WTC11 (cell line): ENCODE measurements around the gene MON1A. TPM values are rescaled to one million over a fixed set of nuclear protein-coding genes. Genes with fewer than 3 reads are reported as not detected.

ENCODE experiments used
- ATAC-seq: fragments of 200-7000 bp; cut with Tn5 transposase; 2 replicates; pipeline ENCODE4 v1.10.0; 2021; ENCODE audit warnings: mild to moderate bottlenecking, moderate library complexity
- CTCF ChIA-PET: fragments of 300-600 bp; sonication (Branson Sonifier 250); formaldehyde crosslinking; loops from one replicate; lab custom pipeline; 2021; ENCODE audit warnings: antibody characterized with exemption; lab: Charles Lee
- POLR2A ChIA-PET: fragments of 350-600 bp; sonication (Branson Sonifier 250); formaldehyde crosslinking; loops from one replicate; lab custom pipeline; 2021; ENCODE audit warnings: antibody characterized with exemption; lab: Charles Lee
- DNase-seq: peaks from one replicate; pipeline ENCODE4 v3.0.0; 2021; ENCODE audit warnings: low spot score
- H3K27ac Mint-ChIP-seq: 2 replicates; pipeline ENCODE4 v1.8.0; 2021; ENCODE audit warnings: mixed read lengths
- H3K27me3 Mint-ChIP-seq: 2 replicates; pipeline ENCODE4 v1.8.0; 2021; ENCODE audit warnings: low read depth, mild to moderate bottlenecking, moderate library complexity, mixed read lengths
- H3K36me3 Mint-ChIP-seq: 2 replicates; pipeline ENCODE4 v1.8.0; 2021; ENCODE audit warnings: mixed read lengths
- H3K4me1 Mint-ChIP-seq: 2 replicates; pipeline ENCODE4 v1.8.0; 2022; ENCODE audit warnings: mixed read lengths
- H3K4me3 Mint-ChIP-seq: 2 replicates; pipeline ENCODE4 v1.8.0; 2021; ENCODE audit warnings: mild to moderate bottlenecking, moderate library complexity, mixed read lengths
- H3K9me3 Mint-ChIP-seq: 2 replicates; pipeline ENCODE4 v1.8.0; 2021; ENCODE audit warnings: mixed read lengths
- ELF4 ChIP-seq: sonication (generic); formaldehyde crosslinking; IDR thresholded peaks from 2 replicates; pipeline ENCODE4 v1.8.1; 2022; ENCODE audit warnings: low read depth, mild to moderate bottlenecking, moderate library complexity, missing genetic modification reagents
- KAT7 ChIP-seq: sonication (generic); formaldehyde crosslinking; IDR thresholded peaks from 2 replicates; pipeline ENCODE4 v1.8.1; 2023; ENCODE audit warnings: missing genetic modification reagents, mild to moderate bottlenecking, borderline replicate concordance
- NR1H2 ChIP-seq: sonication (generic); formaldehyde crosslinking; IDR thresholded peaks from 2 replicates; pipeline ENCODE4 v1.9.0; 2021; ENCODE audit warnings: mild to moderate bottlenecking, moderate library complexity, missing genetic modification reagents
- NR2C2 ChIP-seq: sonication (generic); formaldehyde crosslinking; IDR thresholded peaks from 2 replicates; pipeline ENCODE4 v1.8.0; 2022; ENCODE audit warnings: mild to moderate bottlenecking, missing genetic modification reagents
- RELA ChIP-seq: sonication (generic); formaldehyde crosslinking; IDR thresholded peaks from 2 replicates; pipeline ENCODE4 v1.8.1; 2022; ENCODE audit warnings: missing genetic modification reagents, mild to moderate bottlenecking, borderline replicate concordance
- SMAD3 ChIP-seq: sonication (generic); formaldehyde crosslinking; IDR thresholded peaks from 2 replicates; pipeline ENCODE4 v1.8.0; 2022; ENCODE audit warnings: missing genetic modification reagents, mild to moderate bottlenecking, borderline replicate concordance
- SP1 ChIP-seq: sonication (generic); formaldehyde crosslinking; conservative IDR thresholded peaks from 2 replicates; pipeline ENCODE4 v1.8.1; 2022; ENCODE audit warnings: missing genetic modification reagents
- TEAD4 ChIP-seq: sonication (generic); formaldehyde crosslinking; IDR thresholded peaks from 2 replicates; pipeline ENCODE4 v1.8.0; 2022; ENCODE audit warnings: mild to moderate bottlenecking, missing genetic modification reagents
- TP53 ChIP-seq: sonication (generic); formaldehyde crosslinking; IDR thresholded peaks from 2 replicates; pipeline ENCODE4 v1.8.1; 2023; ENCODE audit warnings: mild to moderate bottlenecking, missing genetic modification reagents
- ZNF121 ChIP-seq: sonication (generic); formaldehyde crosslinking; IDR thresholded peaks from 2 replicates; pipeline ENCODE4 v1.8.0; 2023; ENCODE audit warnings: missing genetic modification reagents
- ZNF138 ChIP-seq: sonication (generic); formaldehyde crosslinking; conservative IDR thresholded peaks from 2 replicates; pipeline ENCODE4 v1.8.1; 2022; ENCODE audit warnings: mild to moderate bottlenecking, moderate library complexity, missing genetic modification reagents
- ZNF416 ChIP-seq: fragments of 250-450 bp; sonication (Bioruptor Pico); IDR thresholded peaks from 2 replicates; pipeline ENCODE4 v1.9.0; 2021; ENCODE audit warnings: mild to moderate bottlenecking, inconsistent platforms
- total RNA-seq: library from RNA; stranded (reverse); gene quantifications from 3 replicates; pipeline ENCODE4 v1.2.3, GENCODE V29; 2021
- TF ChIP-seq, protein P1 (sequence below): fragments of 250-450 bp; sonication (Bioruptor Pico); IDR thresholded peaks from 2 replicates; pipeline ENCODE4 v1.9.0; 2021; ENCODE audit warnings: mild to moderate bottlenecking, borderline replicate concordance
- TF ChIP-seq, protein P2 (sequence below): fragments of 200-600 bp; IDR thresholded peaks from 2 replicates; pipeline ENCODE4 v1.8.0; 2022; ENCODE audit warnings: antibody characterized with exemption
- TF ChIP-seq, protein P3 (sequence below): fragments of 250-450 bp; sonication (Bioruptor Pico); IDR thresholded peaks from 2 replicates; pipeline ENCODE4 v2.1.2; 2022; ENCODE audit warnings: mild to moderate bottlenecking, moderate library complexity
- TF ChIP-seq, protein P4 (sequence below): sonication (generic); formaldehyde crosslinking; IDR thresholded peaks from 2 replicates; pipeline ENCODE4 v1.8.1; 2023; ENCODE audit warnings: mild to moderate bottlenecking, missing genetic modification reagents
- TF ChIP-seq, protein P5 (sequence below): sonication (generic); formaldehyde crosslinking; IDR thresholded peaks from 2 replicates; pipeline ENCODE4 v1.8.1; 2023; ENCODE audit warnings: mild to moderate bottlenecking, missing genetic modification reagents, moderate library complexity
- TF ChIP-seq, protein P6 (sequence below): sonication (generic); formaldehyde crosslinking; IDR thresholded peaks from 2 replicates; pipeline ENCODE4 v1.8.1; 2023; ENCODE audit warnings: mild to moderate bottlenecking, missing genetic modification reagents, moderate library complexity
- TF ChIP-seq, protein P7 (sequence below): sonication (generic); formaldehyde crosslinking; IDR thresholded peaks from 2 replicates; pipeline ENCODE4 v1.8.0; 2023; ENCODE audit warnings: missing genetic modification reagents

Gene MON1A
- total RNA-seq, 1 experiment from 2014 or later = 8.6 TPM

DNA sequence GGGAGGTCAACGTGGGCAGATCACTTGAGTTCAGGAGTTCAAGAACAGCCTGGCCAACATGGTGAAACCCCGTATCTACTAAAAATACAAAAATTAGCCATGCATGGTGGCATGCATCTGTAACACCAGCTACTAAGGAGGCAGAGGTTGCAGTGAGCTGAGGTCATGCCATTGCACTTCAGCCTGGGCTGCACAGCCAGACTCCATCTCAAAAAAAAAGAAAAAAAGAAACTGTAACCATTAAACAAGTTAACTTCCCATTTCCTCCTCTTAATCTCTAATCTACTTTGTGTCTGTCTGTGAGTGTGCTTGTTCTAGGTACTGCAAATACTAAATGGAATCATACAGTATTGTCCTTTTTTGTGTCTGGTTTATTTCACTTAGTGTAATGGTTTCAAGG is 13.0 kb upstream of the MON1A start (continued):
- TF ChIP-seq, protein P1, sequence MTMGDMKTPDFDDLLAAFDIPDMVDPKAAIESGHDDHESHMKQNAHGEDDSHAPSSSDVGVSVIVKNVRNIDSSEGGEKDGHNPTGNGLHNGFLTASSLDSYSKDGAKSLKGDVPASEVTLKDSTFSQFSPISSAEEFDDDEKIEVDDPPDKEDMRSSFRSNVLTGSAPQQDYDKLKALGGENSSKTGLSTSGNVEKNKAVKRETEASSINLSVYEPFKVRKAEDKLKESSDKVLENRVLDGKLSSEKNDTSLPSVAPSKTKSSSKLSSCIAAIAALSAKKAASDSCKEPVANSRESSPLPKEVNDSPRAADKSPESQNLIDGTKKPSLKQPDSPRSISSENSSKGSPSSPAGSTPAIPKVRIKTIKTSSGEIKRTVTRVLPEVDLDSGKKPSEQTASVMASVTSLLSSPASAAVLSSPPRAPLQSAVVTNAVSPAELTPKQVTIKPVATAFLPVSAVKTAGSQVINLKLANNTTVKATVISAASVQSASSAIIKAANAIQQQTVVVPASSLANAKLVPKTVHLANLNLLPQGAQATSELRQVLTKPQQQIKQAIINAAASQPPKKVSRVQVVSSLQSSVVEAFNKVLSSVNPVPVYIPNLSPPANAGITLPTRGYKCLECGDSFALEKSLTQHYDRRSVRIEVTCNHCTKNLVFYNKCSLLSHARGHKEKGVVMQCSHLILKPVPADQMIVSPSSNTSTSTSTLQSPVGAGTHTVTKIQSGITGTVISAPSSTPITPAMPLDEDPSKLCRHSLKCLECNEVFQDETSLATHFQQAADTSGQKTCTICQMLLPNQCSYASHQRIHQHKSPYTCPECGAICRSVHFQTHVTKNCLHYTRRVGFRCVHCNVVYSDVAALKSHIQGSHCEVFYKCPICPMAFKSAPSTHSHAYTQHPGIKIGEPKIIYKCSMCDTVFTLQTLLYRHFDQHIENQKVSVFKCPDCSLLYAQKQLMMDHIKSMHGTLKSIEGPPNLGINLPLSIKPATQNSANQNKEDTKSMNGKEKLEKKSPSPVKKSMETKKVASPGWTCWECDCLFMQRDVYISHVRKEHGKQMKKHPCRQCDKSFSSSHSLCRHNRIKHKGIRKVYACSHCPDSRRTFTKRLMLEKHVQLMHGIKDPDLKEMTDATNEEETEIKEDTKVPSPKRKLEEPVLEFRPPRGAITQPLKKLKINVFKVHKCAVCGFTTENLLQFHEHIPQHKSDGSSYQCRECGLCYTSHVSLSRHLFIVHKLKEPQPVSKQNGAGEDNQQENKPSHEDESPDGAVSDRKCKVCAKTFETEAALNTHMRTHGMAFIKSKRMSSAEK = no peak
- TF ChIP-seq KAT7 (CRISPR knock-in tag) (no peak), NR2C2 (CRISPR knock-in tag) (no peak), TP53 (CRISPR knock-in tag) (no peak), SP1 (CRISPR knock-in tag) (no peak), NR1H2 (CRISPR knock-in tag) (no peak)
- TF ChIP-seq, protein P2, sequence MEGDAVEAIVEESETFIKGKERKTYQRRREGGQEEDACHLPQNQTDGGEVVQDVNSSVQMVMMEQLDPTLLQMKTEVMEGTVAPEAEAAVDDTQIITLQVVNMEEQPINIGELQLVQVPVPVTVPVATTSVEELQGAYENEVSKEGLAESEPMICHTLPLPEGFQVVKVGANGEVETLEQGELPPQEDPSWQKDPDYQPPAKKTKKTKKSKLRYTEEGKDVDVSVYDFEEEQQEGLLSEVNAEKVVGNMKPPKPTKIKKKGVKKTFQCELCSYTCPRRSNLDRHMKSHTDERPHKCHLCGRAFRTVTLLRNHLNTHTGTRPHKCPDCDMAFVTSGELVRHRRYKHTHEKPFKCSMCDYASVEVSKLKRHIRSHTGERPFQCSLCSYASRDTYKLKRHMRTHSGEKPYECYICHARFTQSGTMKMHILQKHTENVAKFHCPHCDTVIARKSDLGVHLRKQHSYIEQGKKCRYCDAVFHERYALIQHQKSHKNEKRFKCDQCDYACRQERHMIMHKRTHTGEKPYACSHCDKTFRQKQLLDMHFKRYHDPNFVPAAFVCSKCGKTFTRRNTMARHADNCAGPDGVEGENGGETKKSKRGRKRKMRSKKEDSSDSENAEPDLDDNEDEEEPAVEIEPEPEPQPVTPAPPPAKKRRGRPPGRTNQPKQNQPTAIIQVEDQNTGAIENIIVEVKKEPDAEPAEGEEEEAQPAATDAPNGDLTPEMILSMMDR = no peak
- TF ChIP-seq, protein P3, sequence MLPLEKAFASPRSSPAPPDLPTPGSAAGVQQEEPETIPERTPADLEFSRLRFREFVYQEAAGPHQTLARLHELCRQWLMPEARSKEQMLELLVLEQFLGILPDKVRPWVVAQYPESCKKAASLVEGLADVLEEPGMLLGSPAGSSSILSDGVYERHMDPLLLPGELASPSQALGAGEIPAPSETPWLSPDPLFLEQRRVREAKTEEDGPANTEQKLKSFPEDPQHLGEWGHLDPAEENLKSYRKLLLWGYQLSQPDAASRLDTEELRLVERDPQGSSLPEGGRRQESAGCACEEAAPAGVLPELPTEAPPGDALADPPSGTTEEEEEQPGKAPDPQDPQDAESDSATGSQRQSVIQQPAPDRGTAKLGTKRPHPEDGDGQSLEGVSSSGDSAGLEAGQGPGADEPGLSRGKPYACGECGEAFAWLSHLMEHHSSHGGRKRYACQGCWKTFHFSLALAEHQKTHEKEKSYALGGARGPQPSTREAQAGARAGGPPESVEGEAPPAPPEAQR (CRISPR knock-in tag) = no peak
- TF ChIP-seq, protein P4, sequence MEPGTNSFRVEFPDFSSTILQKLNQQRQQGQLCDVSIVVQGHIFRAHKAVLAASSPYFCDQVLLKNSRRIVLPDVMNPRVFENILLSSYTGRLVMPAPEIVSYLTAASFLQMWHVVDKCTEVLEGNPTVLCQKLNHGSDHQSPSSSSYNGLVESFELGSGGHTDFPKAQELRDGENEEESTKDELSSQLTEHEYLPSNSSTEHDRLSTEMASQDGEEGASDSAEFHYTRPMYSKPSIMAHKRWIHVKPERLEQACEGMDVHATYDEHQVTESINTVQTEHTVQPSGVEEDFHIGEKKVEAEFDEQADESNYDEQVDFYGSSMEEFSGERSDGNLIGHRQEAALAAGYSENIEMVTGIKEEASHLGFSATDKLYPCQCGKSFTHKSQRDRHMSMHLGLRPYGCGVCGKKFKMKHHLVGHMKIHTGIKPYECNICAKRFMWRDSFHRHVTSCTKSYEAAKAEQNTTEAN = no peak
- TF ChIP-seq, protein P5, sequence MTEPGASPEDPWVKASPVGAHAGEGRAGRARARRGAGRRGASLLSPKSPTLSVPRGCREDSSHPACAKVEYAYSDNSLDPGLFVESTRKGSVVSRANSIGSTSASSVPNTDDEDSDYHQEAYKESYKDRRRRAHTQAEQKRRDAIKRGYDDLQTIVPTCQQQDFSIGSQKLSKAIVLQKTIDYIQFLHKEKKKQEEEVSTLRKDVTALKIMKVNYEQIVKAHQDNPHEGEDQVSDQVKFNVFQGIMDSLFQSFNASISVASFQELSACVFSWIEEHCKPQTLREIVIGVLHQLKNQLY = no peak

DNA sequence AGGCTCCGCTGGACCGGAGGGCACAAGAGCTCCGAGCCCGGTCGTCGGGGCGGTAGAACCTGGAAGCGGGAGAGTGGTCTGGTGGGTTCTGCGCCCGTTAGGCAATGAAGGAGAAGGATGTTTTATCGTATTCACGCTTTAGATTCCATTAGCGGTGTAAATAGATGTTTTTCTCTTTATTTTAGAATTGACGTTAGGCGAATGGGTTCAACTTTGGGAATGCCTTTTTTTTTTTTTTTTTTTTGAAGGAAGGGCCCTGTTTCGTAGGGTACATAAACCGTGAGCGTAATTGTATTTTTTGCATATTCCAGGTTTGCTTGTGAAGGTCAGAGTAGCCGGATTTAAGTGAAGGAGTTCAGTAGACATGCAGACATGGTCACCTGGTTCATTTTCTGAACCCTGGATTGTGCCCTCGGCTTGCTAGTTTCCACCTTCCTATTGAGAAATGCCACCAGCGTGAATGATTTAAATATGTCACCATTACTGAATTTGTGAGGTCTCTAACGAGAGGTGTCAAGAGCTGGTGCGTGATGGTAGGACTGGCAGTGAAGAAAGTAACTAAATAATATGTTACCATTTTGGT is 11.1 kb upstream of the MON1A start:
- H3K9me3 Mint-ChIP-seq = peaks cover 6% of the 10 kb centered on the region; the same call in 1 of the 2 replicates
- peak overlapping the region; percentile 96 for H3K27ac Mint-ChIP-seq
- H3K4me1 Mint-ChIP-seq = peaks cover 8% of the 10 kb centered on the region
- ChIA-PET POLR2A (interaction anchor here (1.1 to 2.5 kb wide), 4 partner anchors 11 to 59 kb away, joined by 3 to 31 read pairs (median 3); partner anchors contain the start of gene MON1A), CTCF (interaction anchor here (0.9 to 2.4 kb wide), 9 partner anchors 11 to 269 kb away, joined by 3 to 42 read pairs (median 3); partner anchors contain the start of gene MON1A)
- H3K36me3 Mint-ChIP-seq = peaks cover 12% of the 10 kb centered on the region
- H3K4me3 Mint-ChIP-seq = peak overlapping the region; percentile 98
- H3K27me3 Mint-ChIP-seq = no peaks in the 10 kb centered on the region; the same call in 1 of the 2 replicates
- ATAC-seq (no peak), DNase-seq (no peak)
- TF ChIP-seq, protein P1 = no peak
- TF ChIP-seq ZNF138 (CRISPR knock-in tag) (no peak), KAT7 (CRISPR knock-in tag) (no peak), RELA (CRISPR knock-in tag) (no peak), ELF4 (no peak), SMAD3 (CRISPR knock-in tag) (no peak), TEAD4 (no peak), ZNF121 (CRISPR knock-in tag) (no peak), ZNF416 (no peak)
- TF ChIP-seq, protein P6, sequence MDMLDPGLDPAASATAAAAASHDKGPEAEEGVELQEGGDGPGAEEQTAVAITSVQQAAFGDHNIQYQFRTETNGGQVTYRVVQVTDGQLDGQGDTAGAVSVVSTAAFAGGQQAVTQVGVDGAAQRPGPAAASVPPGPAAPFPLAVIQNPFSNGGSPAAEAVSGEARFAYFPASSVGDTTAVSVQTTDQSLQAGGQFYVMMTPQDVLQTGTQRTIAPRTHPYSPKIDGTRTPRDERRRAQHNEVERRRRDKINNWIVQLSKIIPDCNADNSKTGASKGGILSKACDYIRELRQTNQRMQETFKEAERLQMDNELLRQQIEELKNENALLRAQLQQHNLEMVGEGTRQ = no peak
- TF ChIP-seq, protein P7, sequence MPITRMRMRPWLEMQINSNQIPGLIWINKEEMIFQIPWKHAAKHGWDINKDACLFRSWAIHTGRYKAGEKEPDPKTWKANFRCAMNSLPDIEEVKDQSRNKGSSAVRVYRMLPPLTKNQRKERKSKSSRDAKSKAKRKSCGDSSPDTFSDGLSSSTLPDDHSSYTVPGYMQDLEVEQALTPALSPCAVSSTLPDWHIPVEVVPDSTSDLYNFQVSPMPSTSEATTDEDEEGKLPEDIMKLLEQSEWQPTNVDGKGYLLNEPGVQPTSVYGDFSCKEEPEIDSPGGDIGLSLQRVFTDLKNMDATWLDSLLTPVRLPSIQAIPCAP (CRISPR knock-in tag) = no peak
